Suprapubic skin (tissue), 4 donors: ENCODE measurements around the gene ZNF568. TPM values are rescaled to one million over a fixed set of nuclear protein-coding genes. Genes with fewer than 3 reads are reported as not detected.

Experiments used
- DNase-seq, 2 donors: peaks; one replicate each; pipeline ENCODE4 v3.0.0-alpha.2; 2019; ENCODE audit warnings: low spot score in 2 of 2
- H3K27ac ChIP-seq: fragments of 200-600 bp; sonication (generic); one replicate; pipeline ENCODE4 v1.5.1; 2019
- H3K27me3 ChIP-seq: fragments of 200-600 bp; sonication (generic); one replicate; pipeline ENCODE4 v1.5.1; 2019
- H3K36me3 ChIP-seq: fragments of 200-600 bp; sonication (generic); one replicate; pipeline ENCODE4 v1.5.1; 2019
- H3K4me1 ChIP-seq: fragments of 200-600 bp; sonication (generic); one replicate; pipeline ENCODE4 v1.5.1; 2019
- H3K4me3 ChIP-seq: fragments of 200-600 bp; sonication (generic); one replicate; pipeline ENCODE4 v1.5.1; 2019; ENCODE audit warnings: mild to moderate bottlenecking
- H3K9me3 ChIP-seq: fragments of 200-600 bp; sonication (generic); one replicate; pipeline ENCODE4 v1.5.1; 2019
- EP300 ChIP-seq: sonication (generic); formaldehyde crosslinking; IDR thresholded peaks from one replicate; pipeline ENCODE4 v1.6.1; 2017; ENCODE audit warnings: antibody characterized with exemption
- POLR2A ChIP-seq, 2 donors: fragments of 450-650 bp; IDR thresholded peaks; one replicate each; pipeline ENCODE4 v1.6.1; 2017; ENCODE audit warnings: antibody characterized with exemption in 2 of 2, mild to moderate bottlenecking in 2 of 2, moderate library complexity in 2 of 2
- POLR2AphosphoS5 ChIP-seq, 3 donors: sonication (generic); formaldehyde crosslinking; IDR thresholded peaks; one replicate each; pipeline ENCODE4 v1.6.1; 2017; ENCODE audit warnings: antibody characterized with exemption in 3 of 3
- WGBS: methylation state at CpG from one replicate; pipeline ENCODE4 v1.1.5; 2018; 5-methylcytosine and 5-hydroxymethylcytosine counted together
- total RNA-seq, 4 donors: library from RNA; depleted of rRNA; stranded (reverse); fragments of >200 nt; gene quantifications; one replicate each; pipeline ENCODE4 v1.1.0, GENCODE V29; 2016
- TF ChIP-seq, protein P1 (sequence below), 2 donors: fragments of 200-600 bp in 1 of 2; fragments of 450-650 bp in 1 of 2; sonication (generic) in 1 of 2; IDR thresholded peaks; one replicate each; pipeline ENCODE4 v1.5.1; 2016 to 2019; ENCODE audit warnings: antibody characterized with exemption in 2 of 2, mild to moderate bottlenecking in 1 of 2, moderate library complexity in 1 of 2

The ZNF568 gene
- total RNA-seq, 4 donors from 2014 or later, result 5.2 to 7.5 (median 6.9) TPM

DNA sequence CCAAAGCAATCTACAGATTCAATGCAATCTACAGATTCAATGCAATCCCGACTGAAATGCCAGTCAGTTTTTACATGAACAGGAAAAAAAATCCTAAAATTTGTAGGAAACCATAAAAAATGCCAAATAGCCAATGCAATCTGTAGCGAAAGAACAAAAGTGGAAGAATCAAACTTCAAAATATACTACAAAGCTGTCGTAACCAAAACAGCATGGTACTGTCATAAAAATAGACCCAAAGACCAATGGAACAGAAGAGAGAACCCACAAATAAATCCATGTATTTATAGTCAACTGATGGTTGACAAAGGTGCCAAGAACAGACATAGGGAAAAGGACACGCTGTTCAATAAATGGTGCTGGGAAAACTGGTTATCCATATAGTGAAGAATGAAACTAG, 17.7 kb upstream of the ZNF568 start:
- peaks cover 92% of the 10 kb centered on the region for H3K36me3 ChIP-seq
- TF ChIP-seq, protein P1, sequence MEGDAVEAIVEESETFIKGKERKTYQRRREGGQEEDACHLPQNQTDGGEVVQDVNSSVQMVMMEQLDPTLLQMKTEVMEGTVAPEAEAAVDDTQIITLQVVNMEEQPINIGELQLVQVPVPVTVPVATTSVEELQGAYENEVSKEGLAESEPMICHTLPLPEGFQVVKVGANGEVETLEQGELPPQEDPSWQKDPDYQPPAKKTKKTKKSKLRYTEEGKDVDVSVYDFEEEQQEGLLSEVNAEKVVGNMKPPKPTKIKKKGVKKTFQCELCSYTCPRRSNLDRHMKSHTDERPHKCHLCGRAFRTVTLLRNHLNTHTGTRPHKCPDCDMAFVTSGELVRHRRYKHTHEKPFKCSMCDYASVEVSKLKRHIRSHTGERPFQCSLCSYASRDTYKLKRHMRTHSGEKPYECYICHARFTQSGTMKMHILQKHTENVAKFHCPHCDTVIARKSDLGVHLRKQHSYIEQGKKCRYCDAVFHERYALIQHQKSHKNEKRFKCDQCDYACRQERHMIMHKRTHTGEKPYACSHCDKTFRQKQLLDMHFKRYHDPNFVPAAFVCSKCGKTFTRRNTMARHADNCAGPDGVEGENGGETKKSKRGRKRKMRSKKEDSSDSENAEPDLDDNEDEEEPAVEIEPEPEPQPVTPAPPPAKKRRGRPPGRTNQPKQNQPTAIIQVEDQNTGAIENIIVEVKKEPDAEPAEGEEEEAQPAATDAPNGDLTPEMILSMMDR (IDR thresholded peaks at IDR 0.05), result no peak
- TF ChIP-seq EP300, result no peak
- TF ChIP-seq POLR2AphosphoS5 (IDR thresholded peaks at IDR 0.05), result no peak
- no peak for TF ChIP-seq POLR2A (IDR thresholded peaks at IDR 0.05)

DNA sequence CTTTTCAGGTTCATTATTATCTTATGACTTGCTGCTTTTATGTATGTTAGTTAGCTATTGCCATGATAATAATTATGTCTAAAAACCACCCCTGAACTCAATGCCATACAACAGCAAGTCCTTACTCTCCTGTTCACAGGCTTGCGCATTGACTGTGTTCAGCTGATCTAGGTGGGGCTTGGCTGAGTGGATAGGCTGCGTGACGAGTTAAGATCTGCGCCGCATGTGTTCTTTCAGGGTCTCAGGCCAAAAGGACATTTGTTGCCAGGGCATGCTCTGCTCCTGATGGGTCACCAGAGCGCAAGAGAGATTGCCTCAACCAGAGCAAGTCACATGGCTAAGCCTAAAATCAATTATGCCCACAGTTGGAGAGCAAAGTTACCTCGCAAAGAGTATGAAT, 859 bp downstream of the ZNF568 start:
- peaks cover 20% of the 10 kb centered on the region for H3K4me1 ChIP-seq
- H3K9me3 ChIP-seq, result peaks cover 3% of the 10 kb centered on the region
- no peak for DNase-seq
- peak overlapping the region; percentile 86 for H3K4me3 ChIP-seq
- H3K36me3 ChIP-seq, result peaks cover 43% of the 10 kb centered on the region
- peak overlapping the region; percentile 89 for H3K27ac ChIP-seq
- H3K27me3 ChIP-seq, result no peaks in the 10 kb centered on the region
- TF ChIP-seq EP300 (no peak), POLR2A (IDR thresholded peaks at IDR 0.05) (no peak), POLR2AphosphoS5 (IDR thresholded peaks at IDR 0.05) (no peak)
- TF ChIP-seq, protein P1 (IDR thresholded peaks at IDR 0.05), result no peak
- WGBS, result 42% methylated on average over 7 of the region's 7 CpGs

More for the DNA sequence above, 17.7 kb upstream of the ZNF568 start:
- H3K4me3 ChIP-seq, result no peak overlapping the region
- WGBS, result 75% methylated on average over 4 of the region's 4 CpGs
- no peak overlapping the region for H3K27ac ChIP-seq
- H3K4me1 ChIP-seq, result no peaks in the 10 kb centered on the region
- H3K9me3 ChIP-seq, result peaks cover 72% of the 10 kb centered on the region
- no peaks in the 10 kb centered on the region for H3K27me3 ChIP-seq
- DNase-seq, result no peak

DNA sequence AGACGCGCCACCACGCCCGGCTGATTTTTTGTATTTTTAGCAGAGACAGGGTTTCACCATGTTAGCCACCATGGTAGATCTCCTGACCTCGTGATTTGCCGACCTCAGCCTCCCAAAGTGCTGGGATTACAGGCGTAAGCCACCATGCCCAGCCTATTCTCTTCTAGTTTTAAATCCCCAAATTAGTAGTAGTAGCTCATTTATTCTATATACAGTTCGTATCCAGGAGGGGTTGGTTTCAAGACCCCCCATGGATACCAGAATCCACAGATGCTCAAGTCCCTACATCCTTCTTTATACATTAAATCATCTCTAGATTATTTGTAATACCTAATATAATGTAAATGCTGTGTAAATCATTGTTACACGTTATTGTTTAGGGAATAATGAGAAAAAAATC, 2.0 kb downstream of the ZNF568 start:
- Histone ChIP-seq H3K4me3 (no peak overlapping the region), H3K27me3 (no peaks in the 10 kb centered on the region), H3K27ac (no peak overlapping the region), H3K36me3 (peaks cover 50% of the 10 kb centered on the region), H3K9me3 (peaks cover 6% of the 10 kb centered on the region), H3K4me1 (peaks cover 20% of the 10 kb centered on the region)
- TF ChIP-seq POLR2AphosphoS5 (IDR thresholded peaks at IDR 0.05) (no peak), POLR2A (IDR thresholded peaks at IDR 0.05) (no peak), EP300 (no peak)
- TF ChIP-seq, protein P1 (IDR thresholded peaks at IDR 0.05), result no peak
- DNase-seq, result no peak
- WGBS, result 96% methylated on average over 9 of the region's 9 CpGs

DNA sequence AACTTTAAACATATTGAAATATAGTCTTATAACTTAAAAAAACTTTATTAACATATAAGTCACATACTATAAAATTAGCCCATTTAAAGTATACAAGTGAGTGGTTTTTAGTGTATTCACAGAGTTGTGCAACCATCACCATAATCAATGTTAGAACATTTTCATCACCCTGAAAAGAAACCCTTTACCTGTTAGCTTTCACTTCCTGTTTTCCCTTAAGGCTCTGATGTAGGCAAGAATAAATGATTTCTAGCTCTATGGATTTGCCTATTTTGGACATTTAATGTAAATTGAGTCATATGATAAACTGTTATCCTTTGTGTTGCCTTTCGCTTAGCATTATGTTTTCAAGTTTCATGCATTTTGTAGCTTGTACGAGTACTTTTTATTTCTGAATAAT, 15.6 kb downstream of the ZNF568 start:
- no peak for DNase-seq
- no peak for TF ChIP-seq POLR2A (IDR thresholded peaks at IDR 0.05)
- TF ChIP-seq, protein P1 (IDR thresholded peaks at IDR 0.05), result no peak
- TF ChIP-seq POLR2AphosphoS5 (IDR thresholded peaks at IDR 0.05), result no peak
- TF ChIP-seq EP300, result no peak
- Histone ChIP-seq H3K4me3 (no peak overlapping the region), H3K36me3 (peaks cover 32% of the 10 kb centered on the region), H3K27ac (no peak overlapping the region), H3K4me1 (no peaks in the 10 kb centered on the region), H3K27me3 (no peaks in the 10 kb centered on the region), H3K9me3 (peaks cover 18% of the 10 kb centered on the region)
- 100% methylated on average over 2 of the region's 2 CpGs for WGBS

DNA sequence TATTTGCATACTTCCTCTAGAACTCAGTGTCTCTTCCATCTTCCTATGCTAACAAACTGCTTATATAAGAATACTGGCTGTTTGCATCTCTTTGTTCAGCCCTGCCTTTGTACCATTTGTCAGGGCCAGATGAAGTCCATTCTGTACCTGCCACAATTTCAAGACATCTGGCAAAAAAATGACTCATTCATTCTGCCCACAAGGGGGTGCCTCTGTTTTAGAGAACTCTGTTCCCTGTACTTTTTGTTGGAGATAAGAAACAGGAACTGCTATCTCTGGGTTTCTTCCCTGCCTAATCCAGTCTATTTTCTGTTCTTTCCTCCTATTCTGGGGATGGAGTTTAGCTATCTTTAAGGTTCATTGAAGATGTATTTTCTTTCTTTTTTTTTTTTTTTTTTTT, 23.0 kb downstream of the ZNF568 start:
- H3K4me1 ChIP-seq, result no peaks in the 10 kb centered on the region
- no peak overlapping the region for H3K27ac ChIP-seq
- no peaks in the 10 kb centered on the region for H3K27me3 ChIP-seq
- H3K36me3 ChIP-seq, result peaks cover 77% of the 10 kb centered on the region
- H3K4me3 ChIP-seq, result no peak overlapping the region
- H3K9me3 ChIP-seq, result peaks cover 21% of the 10 kb centered on the region
- TF ChIP-seq POLR2AphosphoS5 (IDR thresholded peaks at IDR 0.05) (no peak), POLR2A (IDR thresholded peaks at IDR 0.05) (no peak), EP300 (no peak)
- TF ChIP-seq, protein P1 (IDR thresholded peaks at IDR 0.05), result no peak
- DNase-seq, result no peak
